ENCODE data around the gene JAK1.
"Not testable (repeated sequence)": the region's sequence is repeated elsewhere in the genome, so short reads cannot be mapped to it uniquely, and the experiment has no call there.

JAK1 gene

DNA sequence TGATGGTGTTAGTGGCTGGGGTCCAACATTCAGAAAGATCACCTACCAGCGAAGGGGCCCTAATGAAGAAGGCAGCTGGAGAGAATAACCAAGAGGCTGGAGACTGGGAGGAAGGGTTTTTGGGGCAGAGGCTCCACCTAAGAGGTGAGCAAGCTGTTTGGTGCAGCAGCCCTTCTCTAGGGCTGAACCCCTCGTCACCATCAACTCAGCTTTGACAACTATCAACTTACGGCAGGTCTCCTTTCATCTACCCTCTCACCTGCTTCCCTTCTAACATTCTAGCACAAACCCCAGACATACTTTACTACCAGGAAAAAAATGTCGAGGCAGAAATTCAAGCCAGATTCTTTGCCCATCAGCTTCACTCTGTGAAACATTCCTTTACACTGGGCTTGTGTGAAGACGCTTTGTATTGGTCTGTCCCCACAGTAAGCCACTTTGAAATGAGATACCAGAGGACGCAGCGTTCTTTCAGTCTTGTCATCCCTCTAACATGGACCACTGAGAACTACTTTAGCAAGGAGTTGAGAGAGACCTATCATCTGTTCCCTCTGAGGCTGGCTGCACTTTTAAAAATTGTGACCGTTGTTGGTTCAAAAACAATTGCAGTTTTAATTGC lies 136.8 kb downstream of the JAK1 start:
- no peak for DNase-seq

DNA sequence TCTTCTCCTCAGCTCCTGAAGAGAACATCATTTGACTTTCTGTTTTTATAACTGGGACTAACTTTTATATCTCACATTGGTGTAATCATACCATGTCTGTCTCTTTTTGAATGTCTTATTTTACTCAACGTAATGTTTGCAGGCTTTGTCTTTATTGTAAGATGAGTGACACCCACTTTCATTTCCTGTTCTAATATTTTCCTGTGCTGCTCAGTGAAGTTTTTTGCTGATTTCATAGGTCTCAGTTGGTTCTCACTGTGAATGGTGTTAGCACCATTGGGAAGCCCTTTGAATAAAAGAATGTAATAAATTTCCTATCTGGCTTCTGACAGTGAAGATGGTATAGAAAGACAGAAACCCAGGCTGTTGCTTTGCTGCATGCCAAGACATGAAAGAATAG lies 137.5 kb downstream of the JAK1 start:
- DNase-seq: no peak

DNA sequence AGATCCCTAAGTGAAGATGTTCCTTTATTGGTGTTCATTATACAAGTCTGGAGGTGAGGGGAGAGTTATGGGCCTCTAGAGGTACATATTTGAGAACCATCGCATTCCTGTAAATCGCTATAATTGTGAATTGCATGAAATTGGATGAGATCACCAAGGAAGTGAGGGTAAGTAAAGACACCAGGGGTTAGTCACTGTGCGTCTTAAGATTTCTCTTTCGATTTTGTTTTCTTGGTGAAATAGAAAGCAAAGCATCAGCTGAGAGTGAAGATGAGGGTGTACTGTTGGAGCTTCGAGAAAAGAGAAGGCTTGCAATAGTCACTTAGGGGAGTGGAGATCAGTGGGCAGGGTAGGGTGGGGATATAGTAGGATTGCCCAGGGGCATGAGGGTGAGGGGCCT lies 139.4 kb downstream of the JAK1 start:
- DNase-seq: no peak

DNA sequence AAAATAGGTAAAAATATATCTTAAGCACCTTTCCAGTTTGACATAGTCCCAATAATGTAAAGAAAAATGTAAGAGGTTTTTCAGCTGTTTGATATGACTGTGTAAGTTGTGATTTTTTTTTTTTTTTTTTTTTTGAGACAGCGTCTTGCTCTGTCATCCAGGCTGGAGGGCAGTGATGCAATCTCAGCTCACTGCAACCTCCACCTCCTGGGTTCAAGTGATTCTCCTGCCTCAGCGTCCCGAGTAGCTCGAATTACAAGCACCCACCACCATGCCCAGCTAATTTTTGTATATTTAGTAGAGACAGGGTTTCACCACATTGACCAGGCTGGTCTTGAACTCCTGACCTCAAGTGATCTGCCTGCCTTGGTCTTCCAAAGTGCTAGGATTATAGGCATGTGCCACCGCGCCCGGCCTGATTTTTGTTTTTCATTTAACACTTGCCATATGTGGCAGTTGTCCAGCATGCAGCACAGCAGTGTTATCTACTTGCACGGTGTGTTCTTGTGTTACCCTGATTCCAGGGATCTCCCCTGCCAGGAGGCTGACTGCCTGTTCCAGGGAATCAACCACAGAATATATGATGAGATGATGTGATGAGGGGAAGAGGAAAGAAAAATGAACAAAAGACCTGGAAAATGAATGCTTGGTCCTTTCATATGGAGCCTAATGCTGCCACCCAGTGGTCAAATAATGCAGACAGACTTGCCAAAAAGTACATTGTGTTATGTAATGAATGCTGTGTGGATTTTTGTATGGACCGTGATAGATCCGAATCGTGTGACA lies 142.5 kb downstream of the JAK1 start:
- no peak for DNase-seq

DNA sequence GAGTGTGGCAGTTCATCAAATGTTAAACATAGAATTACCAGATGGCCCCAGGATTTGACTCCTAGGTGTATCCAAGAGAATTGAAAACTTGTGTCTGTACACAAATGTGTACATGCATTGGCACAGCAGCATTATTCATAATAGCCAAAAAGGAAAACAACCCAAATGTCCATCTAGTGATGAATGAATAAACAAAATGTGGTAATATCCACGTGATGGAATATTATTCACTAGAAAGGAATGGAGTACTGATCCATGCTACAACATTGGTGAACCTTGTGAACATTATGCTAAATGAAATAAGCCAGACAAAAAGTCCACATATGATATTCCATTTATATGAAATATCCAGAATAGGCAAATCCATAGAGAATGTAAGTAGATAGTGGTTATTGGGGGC lies 143.7 kb downstream of the JAK1 start:
- DNase-seq: no peak

DNA sequence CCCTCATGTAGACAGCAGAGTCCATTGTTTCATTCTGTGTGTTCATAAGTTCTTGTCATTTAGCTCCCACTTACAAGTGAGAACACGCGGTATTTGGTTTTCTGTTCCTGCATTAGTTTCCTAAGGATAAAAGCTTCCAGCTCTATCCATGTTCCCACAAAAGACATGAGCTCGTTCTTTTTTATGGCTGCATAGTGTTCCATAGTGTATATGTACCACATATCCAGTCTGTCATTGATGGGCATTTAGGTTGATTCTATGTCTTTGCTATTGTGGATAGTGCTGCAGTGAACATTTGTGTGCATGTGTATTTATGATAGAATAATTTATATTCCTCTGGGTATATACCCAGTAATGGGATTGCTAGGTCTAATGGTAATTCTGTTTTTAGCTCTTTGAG lies 145.8 kb downstream of the JAK1 start:
- DNase-seq: not testable (repeated sequence)

DNA sequence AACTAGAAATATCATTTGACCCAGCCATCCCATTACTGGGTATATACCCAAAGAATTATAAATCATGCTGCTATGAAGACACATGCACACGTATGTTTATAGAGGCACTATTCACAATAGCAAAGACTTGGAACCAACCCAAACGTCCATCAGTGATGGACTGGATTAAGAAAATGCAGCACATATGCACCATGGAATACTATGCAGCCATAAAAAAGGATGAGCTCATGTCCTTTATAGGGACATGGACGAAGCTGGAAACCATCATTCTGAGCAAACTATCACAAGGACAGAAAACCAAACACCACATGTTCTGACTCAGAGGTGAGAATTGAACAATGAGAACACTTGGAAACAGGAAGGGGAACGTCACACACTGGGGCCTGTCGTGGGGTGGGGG lies 149.0 kb downstream of the JAK1 start:
- not testable (repeated sequence) for DNase-seq

DNA sequence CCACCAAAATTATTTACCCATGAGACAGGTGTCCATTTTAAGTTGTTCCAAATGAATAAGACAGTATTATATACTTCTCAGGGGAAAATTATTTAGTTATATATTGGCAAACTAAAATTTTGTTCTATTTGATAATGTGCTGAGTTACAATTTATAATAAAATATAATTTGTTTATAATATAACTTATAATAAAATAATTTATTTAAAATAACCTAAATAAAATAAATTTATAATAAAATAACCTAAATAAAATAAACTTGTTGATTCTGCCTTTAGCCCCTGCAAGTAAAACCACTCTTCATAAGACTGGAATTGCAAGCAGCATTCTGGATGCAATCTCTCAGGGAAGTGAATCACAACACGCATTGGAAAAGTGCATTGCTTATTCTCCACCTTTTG lies 151.9 kb downstream of the JAK1 start:
- DNase-seq: no peak

DNA sequence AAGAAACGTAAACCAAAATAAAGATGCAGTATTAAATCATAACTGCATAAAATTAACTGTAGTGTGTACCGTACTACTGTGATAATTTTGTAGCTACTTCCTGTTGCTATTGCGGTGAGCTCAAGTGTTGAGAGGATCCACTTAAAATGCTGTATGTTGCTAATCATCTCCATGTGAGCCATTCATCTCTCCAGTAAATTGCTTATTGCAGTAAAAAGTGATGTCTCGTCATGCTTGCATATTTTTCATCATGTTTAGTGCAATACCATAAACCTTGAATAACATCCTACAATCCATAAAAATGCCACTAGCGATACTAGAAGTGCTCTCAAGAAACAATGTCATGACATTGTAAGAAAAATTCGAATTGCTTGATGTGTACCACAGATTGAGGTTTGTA lies 155.2 kb downstream of the JAK1 start:
- DNase-seq: no peak

DNA sequence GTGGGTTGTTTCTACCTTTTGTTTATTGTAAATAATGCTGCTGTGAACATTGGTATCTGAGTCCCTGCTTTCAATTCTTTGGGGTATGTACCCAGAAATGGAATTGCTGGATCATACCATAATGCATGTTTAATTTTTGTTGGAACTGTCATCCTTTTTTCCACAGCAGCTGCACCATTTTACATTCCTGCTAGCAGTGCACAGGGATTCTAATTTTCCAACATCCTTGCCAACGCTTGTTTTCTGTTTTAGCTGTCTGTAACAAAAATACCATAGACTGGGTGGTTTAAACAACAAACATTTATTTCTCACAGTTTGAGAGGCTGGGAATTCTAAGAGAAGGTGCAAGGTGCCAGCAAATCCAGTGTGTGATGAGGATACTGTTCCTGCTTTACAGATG lies 156.3 kb downstream of the JAK1 start:
- DNase-seq: no peak

DNA sequence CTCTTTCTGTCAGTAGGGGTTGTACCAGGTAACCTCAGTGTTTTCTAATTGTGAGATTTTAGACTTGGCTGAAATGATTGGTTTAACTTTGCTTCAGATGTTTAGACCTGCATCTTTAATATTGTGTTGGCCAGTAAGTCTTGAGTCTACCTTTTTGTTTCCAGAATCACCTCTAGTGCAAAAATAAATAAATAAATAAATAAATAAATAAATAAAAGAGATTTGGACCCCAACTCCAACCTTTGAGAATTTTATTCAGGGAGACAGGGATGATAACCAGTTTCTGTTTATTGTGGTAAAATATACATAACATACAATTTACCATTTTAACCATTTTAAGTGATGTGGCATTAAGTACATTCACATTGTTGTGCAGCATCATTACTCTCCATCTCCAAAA lies 157.0 kb downstream of the JAK1 start:
- DNase-seq: no peak

DNA sequence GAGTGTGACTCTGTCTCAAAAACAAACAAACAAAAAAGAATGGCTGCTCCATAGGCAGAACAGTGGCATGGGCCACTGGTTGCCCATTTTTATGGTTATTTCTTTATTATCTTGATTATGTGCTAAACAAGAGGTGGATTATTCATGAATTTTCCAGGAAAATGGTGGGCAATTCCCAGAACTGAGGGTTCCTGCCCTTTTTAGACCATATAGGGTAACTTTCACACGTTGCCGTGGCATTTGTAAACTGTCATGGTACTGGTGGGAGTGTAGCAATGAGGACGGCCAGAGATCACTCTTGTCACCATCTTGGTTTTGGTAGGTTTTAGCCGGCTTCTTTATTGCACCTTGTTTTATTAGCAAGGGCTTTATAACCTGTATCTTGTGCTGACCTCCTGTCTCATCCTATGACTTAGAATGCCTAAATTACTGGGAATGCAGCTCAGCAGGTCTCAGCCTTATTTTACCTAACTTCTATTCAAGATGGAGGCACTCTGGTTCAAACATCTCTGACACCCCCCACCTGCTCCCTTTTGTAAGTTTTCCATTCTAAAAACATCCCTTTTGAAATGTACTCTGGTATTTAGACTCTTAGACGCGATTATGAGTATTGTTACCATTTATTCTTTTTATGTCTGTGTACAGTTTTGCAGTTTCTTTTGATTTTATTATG lies 164.4 kb downstream of the JAK1 start:
- no peak for DNase-seq

DNA sequence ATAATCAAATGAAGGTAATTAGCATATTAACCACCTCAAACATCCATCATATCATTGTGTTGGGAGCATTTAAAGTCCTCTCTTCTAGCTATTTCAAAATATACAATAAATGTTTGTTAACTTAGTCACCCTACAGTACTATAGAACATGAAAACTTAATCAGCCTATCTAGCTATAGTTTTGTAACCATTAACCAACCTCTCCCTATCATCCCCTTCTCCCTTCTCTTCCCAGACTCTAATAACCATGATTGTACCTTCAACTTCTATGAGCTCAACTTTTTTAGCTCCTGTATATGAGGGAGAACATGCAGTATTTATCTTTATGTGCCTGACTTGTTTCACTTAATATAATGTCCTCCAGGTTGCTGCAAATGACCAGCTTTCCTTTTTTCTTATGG lies 167.5 kb downstream of the JAK1 start:
- DNase-seq: no peak

DNA sequence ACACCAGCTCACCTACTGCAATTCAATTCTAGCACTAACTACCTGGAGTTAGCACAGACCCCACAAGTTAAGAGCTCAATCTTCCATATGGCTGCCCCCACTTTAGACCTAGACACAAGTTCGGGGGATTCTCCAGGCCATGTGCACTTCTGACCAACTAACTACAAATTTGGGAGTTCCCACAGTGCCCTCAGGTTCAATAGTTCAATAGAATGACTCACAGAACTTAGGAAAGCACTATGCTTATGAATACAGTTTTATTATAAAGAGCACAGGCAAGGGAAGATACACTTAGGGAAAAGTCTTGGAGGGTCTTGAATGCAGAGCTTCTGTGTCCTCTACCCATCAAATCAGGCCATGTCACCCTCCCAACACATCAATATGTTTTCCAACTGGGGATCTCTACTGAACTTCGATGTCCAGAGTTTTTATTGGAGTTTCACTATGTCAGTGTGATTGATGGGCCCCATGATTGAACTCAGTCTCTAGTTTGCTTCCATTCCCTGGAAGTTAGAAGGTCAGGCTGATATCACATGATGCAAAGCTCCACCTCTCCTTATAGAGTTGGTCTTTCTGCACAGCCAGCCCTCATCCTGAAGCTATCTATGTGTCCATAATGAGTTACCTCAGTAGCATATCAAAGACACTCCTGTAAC lies 175.4 kb downstream of the JAK1 start:
- DNase-seq: no peak
